OCI-LY1 (cell line): ENCODE measurements around the gene GALNT7.

Source experiments
- H2AFZ ChIP-seq: fragments of 200-600 bp; sonication (generic), shearing (Covaris generic); 2 replicates; pipeline ENCODE4 v1.6.0; 2014; ENCODE audit warnings: antibody characterized with exemption, mild to moderate bottlenecking, low read length
- H3F3A ChIP-seq: fragments of 200-600 bp; sonication (generic), shearing (Covaris generic); 2 replicates; pipeline ENCODE4 v1.6.0; 2014; ENCODE audit warnings: mild to moderate bottlenecking, antibody characterized with exemption, low read length, moderate library complexity; ENCODE audit not compliant: insufficient read depth
- H3K27ac ChIP-seq: fragments of 200-600 bp; sonication (generic); 2 replicates; pipeline ENCODE4 v1.5.1; 2014; ENCODE audit warnings: low read length, mixed run types, mild to moderate bottlenecking, low read depth; ENCODE audit not compliant: poor library complexity, severe bottlenecking
- H3K27me3 ChIP-seq: fragments of 200-600 bp; sonication (generic); 2 replicates; pipeline ENCODE4 v1.6.0; 2014; ENCODE audit warnings: antibody characterized with exemption, mild to moderate bottlenecking, low read length, moderate library complexity; ENCODE audit not compliant: insufficient read depth
- H3K36me3 ChIP-seq: fragments of 200-600 bp; sonication (generic); 2 replicates; pipeline ENCODE4 v1.6.1; 2014; ENCODE audit warnings: mild to moderate bottlenecking, antibody characterized with exemption, low read length, moderate library complexity, mixed read lengths; ENCODE audit not compliant: insufficient read depth
- H3K4me1 ChIP-seq: fragments of 200-600 bp; sonication (generic); 2 replicates; pipeline ENCODE4 v1.5.1; 2014; ENCODE audit warnings: mild to moderate bottlenecking, low read length, moderate library complexity; ENCODE audit not compliant: insufficient read depth, severe bottlenecking
- H3K4me2 ChIP-seq: fragments of 200-600 bp; sonication (generic), shearing (Covaris generic); 2 replicates; pipeline ENCODE4 v1.6.1; 2014; ENCODE audit warnings: low read length
- H3K4me3 ChIP-seq: fragments of 200-600 bp; sonication (generic); 2 replicates; pipeline ENCODE4 v1.5.1; 2014; ENCODE audit warnings: low read length, low read depth, mild to moderate bottlenecking, mixed read lengths; ENCODE audit not compliant: poor library complexity, severe bottlenecking
- H3K79me2 ChIP-seq: fragments of 200-600 bp; shearing (Covaris generic); 2 replicates; pipeline ENCODE4 v1.6.1; 2016; ENCODE audit warnings: mixed run types, low read length, mixed read lengths; ENCODE audit not compliant: insufficient read depth
- H3K9ac ChIP-seq: fragments of 200-600 bp; sonication (generic), shearing (Covaris generic); 2 replicates; pipeline ENCODE4 v1.6.1; 2014; ENCODE audit warnings: mild to moderate bottlenecking, low read length, mixed read lengths
- H3K9me2 ChIP-seq: fragments of 200-600 bp; sonication (generic), shearing (Covaris generic); 2 replicates; pipeline ENCODE4 v1.6.1; 2014; ENCODE audit warnings: low read depth, mild to moderate bottlenecking, low read length, mixed read lengths
- H3K9me3 ChIP-seq: fragments of 200-600 bp; shearing (Covaris generic); 2 replicates; pipeline ENCODE4 v1.6.1; 2014; ENCODE audit warnings: low read length, mixed read lengths
- H4K20me1 ChIP-seq: fragments of 200-600 bp; sonication (generic), shearing (Covaris generic); 2 replicates; pipeline ENCODE4 v1.6.0; 2016; ENCODE audit warnings: mild to moderate bottlenecking, low read length; ENCODE audit not compliant: insufficient read depth
- EZH2 ChIP-seq: fragments of 200-600 bp; sonication (generic), shearing (Covaris generic); IDR thresholded peaks from 2 replicates; pipeline ENCODE4 v1.8.0; 2017; ENCODE audit warnings: borderline replicate concordance, mixed run types, mild to moderate bottlenecking, antibody characterized with exemption, low read length, moderate library complexity, mixed read lengths
- TF ChIP-seq, protein P1 (sequence below): fragments of 200-600 bp; sonication (generic), shearing (Covaris generic); IDR thresholded peaks from 2 replicates; pipeline ENCODE4 v1.5.1; 2017; ENCODE audit warnings: mild to moderate bottlenecking, antibody characterized with exemption, low read length, moderate library complexity, mixed read lengths

Gene GALNT7

DNA sequence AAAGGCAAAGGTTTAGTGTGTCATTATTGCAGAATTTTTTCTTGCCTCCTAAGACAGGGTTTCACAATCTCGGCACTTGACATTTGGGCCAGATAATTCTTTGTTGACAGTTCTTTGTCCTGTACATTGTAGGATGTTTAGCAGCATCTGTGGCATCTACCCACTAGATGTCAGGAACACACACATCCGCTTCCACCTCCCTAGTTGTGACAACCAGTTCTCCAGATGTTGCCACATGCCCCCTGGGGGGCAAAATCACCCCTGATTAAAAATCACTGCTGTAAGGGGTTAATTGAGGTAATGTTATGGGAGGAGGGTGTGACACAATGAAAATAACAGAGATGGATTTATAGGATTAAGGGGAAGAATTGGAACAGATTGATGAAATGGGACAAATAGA is 90.3 kb downstream of the GALNT7 start:
- peaks cover 24% of the 10 kb centered on the region for H3K79me2 ChIP-seq

DNA sequence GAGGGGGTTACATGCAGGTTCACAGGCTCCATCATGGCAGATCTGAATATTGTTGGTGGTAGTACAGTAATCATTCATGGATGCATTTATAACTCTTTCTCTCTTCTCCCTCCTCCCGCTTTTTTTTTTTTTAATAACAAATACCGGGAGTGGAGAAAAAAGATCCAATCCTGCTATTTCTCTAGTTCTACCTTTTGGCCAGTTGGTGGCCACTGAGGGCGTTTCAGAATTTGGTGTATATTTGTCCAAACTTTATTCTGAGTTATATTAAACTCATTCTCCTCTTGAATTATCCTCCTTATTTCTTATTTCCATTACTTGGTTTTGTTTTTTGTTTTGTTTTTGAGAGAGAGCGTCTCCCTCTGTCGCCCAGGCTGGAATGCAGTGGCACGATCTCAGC is 90.7 kb downstream of the GALNT7 start:
- Histone ChIP-seq H4K20me1 (no peaks in the 10 kb centered on the region), H3K9me3 (no peaks in the 10 kb centered on the region), H3F3A (no peaks in the 10 kb centered on the region), H3K9me2 (no peaks in the 10 kb centered on the region), H3K27me3 (no peaks in the 10 kb centered on the region), H3K4me1 (peaks cover 67% of the 10 kb centered on the region), H3K9ac (no peak overlapping the region), H3K4me2 (no peak overlapping the region), H3K79me2 (peaks cover 20% of the 10 kb centered on the region; the same call in 1 of the 2 replicates), H3K36me3 (peaks cover 5% of the 10 kb centered on the region; the same call in 1 of the 2 replicates), H3K27ac (no peak overlapping the region), H3K4me3 (no peak overlapping the region), H2AFZ (no peak overlapping the region)
- no peak for TF ChIP-seq EZH2
- TF ChIP-seq, protein P1, sequence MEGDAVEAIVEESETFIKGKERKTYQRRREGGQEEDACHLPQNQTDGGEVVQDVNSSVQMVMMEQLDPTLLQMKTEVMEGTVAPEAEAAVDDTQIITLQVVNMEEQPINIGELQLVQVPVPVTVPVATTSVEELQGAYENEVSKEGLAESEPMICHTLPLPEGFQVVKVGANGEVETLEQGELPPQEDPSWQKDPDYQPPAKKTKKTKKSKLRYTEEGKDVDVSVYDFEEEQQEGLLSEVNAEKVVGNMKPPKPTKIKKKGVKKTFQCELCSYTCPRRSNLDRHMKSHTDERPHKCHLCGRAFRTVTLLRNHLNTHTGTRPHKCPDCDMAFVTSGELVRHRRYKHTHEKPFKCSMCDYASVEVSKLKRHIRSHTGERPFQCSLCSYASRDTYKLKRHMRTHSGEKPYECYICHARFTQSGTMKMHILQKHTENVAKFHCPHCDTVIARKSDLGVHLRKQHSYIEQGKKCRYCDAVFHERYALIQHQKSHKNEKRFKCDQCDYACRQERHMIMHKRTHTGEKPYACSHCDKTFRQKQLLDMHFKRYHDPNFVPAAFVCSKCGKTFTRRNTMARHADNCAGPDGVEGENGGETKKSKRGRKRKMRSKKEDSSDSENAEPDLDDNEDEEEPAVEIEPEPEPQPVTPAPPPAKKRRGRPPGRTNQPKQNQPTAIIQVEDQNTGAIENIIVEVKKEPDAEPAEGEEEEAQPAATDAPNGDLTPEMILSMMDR = peak; percentile 21

More for the DNA sequence above, 90.3 kb downstream of the GALNT7 start:
- Histone ChIP-seq H4K20me1 (no peaks in the 10 kb centered on the region), H3K4me3 (no peak overlapping the region), H3K9me2 (no peaks in the 10 kb centered on the region), H2AFZ (no peak overlapping the region), H3K36me3 (peaks cover 5% of the 10 kb centered on the region; the same call in 1 of the 2 replicates), H3K27me3 (no peaks in the 10 kb centered on the region), H3K27ac (no peak overlapping the region), H3K9me3 (no peaks in the 10 kb centered on the region), H3F3A (no peaks in the 10 kb centered on the region), H3K9ac (no peak overlapping the region), H3K4me1 (peaks cover 67% of the 10 kb centered on the region), H3K4me2 (no peak overlapping the region)
- TF ChIP-seq, protein P1 = no peak
- no peak for TF ChIP-seq EZH2

DNA sequence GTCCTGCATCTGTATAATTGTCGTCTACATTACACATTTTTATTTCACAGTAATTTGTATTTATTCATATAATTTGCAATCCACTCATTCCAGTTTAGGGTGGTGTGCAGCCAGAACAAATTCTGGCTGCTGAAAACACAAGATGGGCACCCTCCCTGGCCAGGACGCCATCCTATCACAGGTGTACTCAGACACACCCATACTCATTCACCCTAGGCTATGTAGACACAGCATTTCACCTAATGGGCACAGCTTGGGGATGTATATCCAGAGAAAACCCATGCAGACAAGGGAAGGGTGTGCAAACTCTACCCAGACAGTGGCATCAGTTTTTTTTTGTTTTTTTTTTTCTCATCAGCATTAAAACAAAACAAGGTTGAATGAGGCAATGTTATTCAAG is 92.4 kb downstream of the GALNT7 start:
- H3K4me2 ChIP-seq = no peak overlapping the region
- no peaks in the 10 kb centered on the region for H4K20me1 ChIP-seq

More for the DNA sequence above, 92.4 kb downstream of the GALNT7 start:
- Histone ChIP-seq H3K9me3 (no peaks in the 10 kb centered on the region), H3K36me3 (peaks cover 5% of the 10 kb centered on the region; the same call in 1 of the 2 replicates), H2AFZ (no peak overlapping the region), H3K27ac (no peak overlapping the region), H3F3A (no peaks in the 10 kb centered on the region), H3K4me3 (no peak overlapping the region), H3K27me3 (no peaks in the 10 kb centered on the region), H3K4me1 (peaks cover 60% of the 10 kb centered on the region), H3K9ac (no peak overlapping the region), H3K79me2 (peaks cover 10% of the 10 kb centered on the region; the same call in 1 of the 2 replicates), H3K9me2 (no peaks in the 10 kb centered on the region)
- TF ChIP-seq, protein P1 = no peak
- no peak for TF ChIP-seq EZH2
